HEK293T (cell line): ENCODE results near the gene CTIF.

Experiments used
- BHLHE40 ChIP-seq: fragments of 450-650 bp; IDR thresholded peaks from 2 replicates; pipeline ENCODE4 v1.6.1; 2016; ENCODE audit warnings: mild to moderate bottlenecking, moderate library complexity, borderline replicate concordance
- ELF4 ChIP-seq: fragments of 450-650 bp; IDR thresholded peaks from 2 replicates; pipeline ENCODE4 v1.6.1; 2017; ENCODE audit warnings: antibody characterized with exemption
- FOXA1 ChIP-seq: fragments of 450-650 bp; IDR thresholded peaks from 2 replicates; pipeline ENCODE4 v1.6.1; 2016; ENCODE audit warnings: mild to moderate bottlenecking
- FOXM1 ChIP-seq: fragments of 450-650 bp; IDR thresholded peaks from 2 replicates; pipeline ENCODE4 v1.6.1; 2017; ENCODE audit warnings: mild to moderate bottlenecking, borderline replicate concordance
- PKNOX1 ChIP-seq: fragments of 450-650 bp; IDR thresholded peaks from 2 replicates; pipeline ENCODE4 v1.6.1; 2016
- SUZ12 ChIP-seq: fragments of 450-650 bp; IDR thresholded peaks from 2 replicates; pipeline ENCODE4 v1.6.1; 2016; ENCODE audit warnings: mild to moderate bottlenecking
- ZNF384 ChIP-seq: fragments of 450-650 bp; IDR thresholded peaks from 2 replicates; pipeline ENCODE4 v1.6.1; 2016

GRCh38 chr18:48878471-48878870 lies 339.6 kb downstream of the CTIF start:
- TF ChIP-seq BHLHE40 (no peak), PKNOX1 (no peak), ELF4 (no peak), ZNF384 (no peak), SUZ12 (no peak), FOXM1 (no peak), FOXA1 (no peak)
